ENCODE results near the gene ANKZF1. TPM values are rescaled to one million over a fixed set of nuclear protein-coding genes. Genes with fewer than 3 reads are reported as not detected.
A peak's percentile ranks its signal among the peaks of the same experiment; 100 is the strongest.

The ANKZF1 gene
- total RNA-seq, 3 donors from 2014 or later (not counting 1 experiment from before 2014, with no cell fraction given) = 100 to 148 (median 117) TPM

DNA sequence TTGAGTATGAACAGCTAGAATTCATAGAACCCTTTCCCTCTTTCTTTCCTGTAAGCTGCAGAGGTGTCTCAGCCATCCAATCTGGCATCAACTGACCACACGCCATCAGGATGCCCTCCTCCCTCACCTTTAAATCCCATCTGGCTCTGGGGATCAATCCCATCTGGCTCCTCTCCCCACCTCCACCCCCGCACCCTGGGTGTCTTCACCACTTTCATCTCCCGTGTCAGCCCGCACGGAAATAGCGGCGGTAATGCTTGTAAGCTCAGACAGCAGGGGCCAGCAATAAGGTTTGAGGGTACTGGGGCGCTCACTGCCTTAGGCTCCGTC, 22.9 kb downstream of the ANKZF1 start:
- Histone ChIP-seq H3K4me3 (ENCODE audit: low read length) (peak overlapping the region; percentile 93), H3K36me3 (ENCODE audit: control insufficient read depth, insufficient read depth, low read length) (peaks cover 40% of the 10 kb centered on the region), H3K27ac (ENCODE audit: low read length) (peak overlapping the region; percentile 81), H3K27me3 (ENCODE audit: control insufficient read depth, insufficient read depth, low read length) (no peaks in the 10 kb centered on the region), H3K9me3 (ENCODE audit: control insufficient read depth, insufficient read depth, low read length) (no peaks in the 10 kb centered on the region), H3K4me1 (ENCODE audit: control insufficient read depth, insufficient read depth, low read length) (peaks cover 64% of the 10 kb centered on the region)
- intact Hi-C loops (cut with micrococcal nuclease) = no loop called here
- Mint-ChIP-seq H3K9me3 (no peaks in the 10 kb centered on the region), H3K4me3 (peak overlapping the region; percentile 88), H3K4me1 (peaks cover 43 to 63% of the 10 kb centered on the region in 2 donors), H3K27ac (peak overlapping the region; percentile 86 to 98), H3K27me3 (ENCODE audit: low read depth in 2 of 2) (peaks cover 0 to 3% of the 10 kb centered on the region in 2 donors), H3K36me3 (no peaks in the 10 kb centered on the region)
- no peak for ATAC-seq
- peak in 1 of 2 donors; percentile 63 for DNase-seq
- TF ChIP-seq, protein P1, sequence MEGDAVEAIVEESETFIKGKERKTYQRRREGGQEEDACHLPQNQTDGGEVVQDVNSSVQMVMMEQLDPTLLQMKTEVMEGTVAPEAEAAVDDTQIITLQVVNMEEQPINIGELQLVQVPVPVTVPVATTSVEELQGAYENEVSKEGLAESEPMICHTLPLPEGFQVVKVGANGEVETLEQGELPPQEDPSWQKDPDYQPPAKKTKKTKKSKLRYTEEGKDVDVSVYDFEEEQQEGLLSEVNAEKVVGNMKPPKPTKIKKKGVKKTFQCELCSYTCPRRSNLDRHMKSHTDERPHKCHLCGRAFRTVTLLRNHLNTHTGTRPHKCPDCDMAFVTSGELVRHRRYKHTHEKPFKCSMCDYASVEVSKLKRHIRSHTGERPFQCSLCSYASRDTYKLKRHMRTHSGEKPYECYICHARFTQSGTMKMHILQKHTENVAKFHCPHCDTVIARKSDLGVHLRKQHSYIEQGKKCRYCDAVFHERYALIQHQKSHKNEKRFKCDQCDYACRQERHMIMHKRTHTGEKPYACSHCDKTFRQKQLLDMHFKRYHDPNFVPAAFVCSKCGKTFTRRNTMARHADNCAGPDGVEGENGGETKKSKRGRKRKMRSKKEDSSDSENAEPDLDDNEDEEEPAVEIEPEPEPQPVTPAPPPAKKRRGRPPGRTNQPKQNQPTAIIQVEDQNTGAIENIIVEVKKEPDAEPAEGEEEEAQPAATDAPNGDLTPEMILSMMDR (IDR thresholded peaks at IDR 0.05) = no peak
- WGBS (ENCODE audit: insufficient coverage) = 2% methylated on average over 9 of the region's 9 CpGs

DNA sequence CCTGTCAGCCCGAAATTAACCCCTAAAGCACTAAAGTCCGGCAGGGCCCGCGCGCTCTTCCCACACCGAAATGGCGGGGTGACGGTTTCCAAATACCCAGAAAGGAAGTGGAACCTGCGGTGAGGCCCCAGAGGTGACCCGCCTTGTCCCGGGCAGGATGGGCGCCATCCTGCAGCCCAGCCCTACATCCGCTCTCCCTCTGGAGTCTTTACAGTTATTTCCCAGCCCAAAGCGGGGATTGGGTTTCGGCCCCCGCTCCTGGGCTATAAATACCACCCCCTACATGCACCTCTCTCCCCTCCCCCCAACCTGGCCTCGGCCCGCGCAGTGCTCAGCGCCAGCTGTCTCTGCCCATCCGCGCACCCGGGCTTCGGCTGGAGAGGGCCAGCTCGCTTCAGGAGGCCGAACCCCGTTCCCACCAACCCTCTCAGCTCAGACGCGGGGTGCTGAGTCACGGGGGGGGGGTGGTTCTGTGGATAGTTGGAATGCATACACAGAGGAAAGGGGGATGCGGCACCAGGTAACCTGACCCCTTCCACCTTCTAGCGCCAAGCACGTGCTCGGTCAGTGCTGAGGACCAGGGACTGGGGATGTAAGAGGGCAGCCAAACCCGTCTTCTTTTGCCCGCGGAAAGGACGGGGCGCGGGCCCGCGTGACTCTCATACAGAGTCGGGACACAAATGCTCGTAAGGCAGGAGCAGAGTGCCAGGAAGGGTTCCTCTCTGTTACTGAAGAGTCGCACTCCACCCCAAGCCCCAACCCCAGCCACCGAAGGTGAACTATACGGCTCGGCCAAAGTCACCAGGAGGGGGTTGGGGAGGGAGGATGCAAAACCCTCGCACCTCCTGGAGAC, 23.5 kb downstream of the ANKZF1 start, which contains the start of gene TUBA4B:
TUBA4B (plus strand) TSS at position 344 of the 853 bp plus-strand sequence; CDS start at position 509, 165 bp downstream.
- Mint-ChIP-seq H3K4me1 (peaks cover 37 to 57% of the 10 kb centered on the region in 2 donors), H3K4me3 (peak within 1 kb of the TSS; percentile 88), H3K27ac (peak within 1 kb of the TSS; percentile 86 to 98), H3K27me3 (ENCODE audit: low read depth in 2 of 2) (peaks cover 0 to 3% of the 10 kb centered on the region in 2 donors), H3K36me3 (no peaks in the 10 kb centered on the region), H3K9me3 (no peaks in the 10 kb centered on the region)
- Histone ChIP-seq H3K4me3 (ENCODE audit: low read length) (peak within 1 kb of the TSS; percentile 93), H3K36me3 (ENCODE audit: control insufficient read depth, insufficient read depth, low read length) (peaks cover 36% of the 10 kb centered on the region), H3K27me3 (ENCODE audit: control insufficient read depth, insufficient read depth, low read length) (no peaks in the 10 kb centered on the region), H3K27ac (ENCODE audit: low read length) (peak within 1 kb of the TSS; percentile 97), H3K9me3 (ENCODE audit: control insufficient read depth, insufficient read depth, low read length) (no peaks in the 10 kb centered on the region), H3K4me1 (ENCODE audit: control insufficient read depth, insufficient read depth, low read length) (peaks cover 58% of the 10 kb centered on the region)
- intact Hi-C loops (cut with micrococcal nuclease) = loop anchor here (1.0 kb wide), 5 partner anchors 8 to 93 kb away; partner anchors contain the start of genes ANKZF1, ATG9A, GLB1L and NHEJ1
- TF ChIP-seq, protein P1 (IDR thresholded peaks at IDR 0.05) = no peak
- peak; percentile 14 to 33 (median 31) for ATAC-seq
- 0% methylated on average over 47 of the region's 49 CpGs for WGBS (ENCODE audit: insufficient coverage)
- peak; percentile 47 to 65 for DNase-seq

DNA sequence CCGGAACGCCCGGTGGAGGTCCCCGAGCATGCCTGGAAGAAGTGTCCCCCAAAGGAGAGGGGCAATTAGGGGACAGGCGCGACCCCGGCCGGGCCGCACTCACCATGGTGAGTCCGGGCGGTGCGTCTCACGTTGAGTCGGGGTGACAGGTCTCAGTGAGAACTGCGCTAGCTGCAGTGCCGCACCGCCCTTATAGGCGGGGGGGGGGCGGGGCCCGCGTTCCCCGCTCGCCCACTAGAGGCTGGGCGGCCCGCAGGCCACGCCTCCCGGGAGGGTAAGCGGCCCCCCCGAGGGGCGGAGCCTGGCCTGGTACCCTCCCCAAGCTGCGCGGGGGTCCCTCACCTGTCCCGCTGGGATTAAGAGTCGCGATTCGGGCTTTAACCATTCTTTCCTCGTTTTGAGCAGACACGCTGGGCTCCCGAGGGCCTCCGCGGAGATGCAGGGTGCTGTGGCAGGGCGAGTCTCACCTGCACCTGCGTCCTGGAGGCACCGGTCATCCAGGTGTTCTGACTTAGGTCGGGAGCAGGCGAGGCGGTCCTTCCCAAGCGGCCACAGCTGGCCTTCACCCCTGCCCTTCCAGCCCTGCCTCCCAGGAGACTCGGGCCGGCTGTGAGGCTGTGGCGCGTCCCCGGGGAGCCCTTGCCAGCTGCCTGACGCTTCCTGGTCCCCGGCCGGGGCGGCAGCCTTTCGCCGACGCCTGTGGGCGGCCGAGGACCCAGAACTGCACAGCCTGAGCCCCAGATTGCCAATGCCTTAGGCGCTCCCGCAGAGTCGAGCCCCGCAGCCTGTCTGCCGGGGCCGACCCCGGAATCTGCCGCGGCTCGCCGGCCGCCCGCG, 24.4 kb downstream of the ANKZF1 start, which contains the start of gene TUBA4A:
TUBA4A (minus strand) TSS at position 166 of the 837 bp plus-strand sequence; CDS start at position 106, 60 bp downstream.
- Histone ChIP-seq H3K4me3 (ENCODE audit: low read length) (peak within 1 kb of the TSS; percentile 93), H3K36me3 (ENCODE audit: control insufficient read depth, insufficient read depth, low read length) (peaks cover 28% of the 10 kb centered on the region), H3K4me1 (ENCODE audit: control insufficient read depth, insufficient read depth, low read length) (peaks cover 50% of the 10 kb centered on the region), H3K27me3 (ENCODE audit: control insufficient read depth, insufficient read depth, low read length) (no peaks in the 10 kb centered on the region), H3K9me3 (ENCODE audit: control insufficient read depth, insufficient read depth, low read length) (no peaks in the 10 kb centered on the region), H3K27ac (ENCODE audit: low read length) (peak within 1 kb of the TSS; percentile 97)
- Mint-ChIP-seq H3K36me3 (no peaks in the 10 kb centered on the region), H3K27me3 (ENCODE audit: low read depth in 2 of 2) (peaks cover 0 to 3% of the 10 kb centered on the region in 2 donors), H3K9me3 (no peaks in the 10 kb centered on the region), H3K4me1 (peaks cover 29 to 48% of the 10 kb centered on the region in 2 donors), H3K4me3 (peak within 1 kb of the TSS; percentile 88), H3K27ac (peak within 1 kb of the TSS; percentile 86 to 98)
- intact Hi-C loops (cut with micrococcal nuclease) = loop anchor here (1.0 to 2.0 kb wide), 8 partner anchors 9 to 133 kb away; partner anchors contain the start of genes ANKZF1, ATG9A, CNPPD1 and DNAJB2
- DNase-seq (peak; percentile 91 to 95), ATAC-seq (peak; percentile 78 to 92 (median 86))
- WGBS (ENCODE audit: insufficient coverage) = under 1% methylated on average over 76 of the region's 76 CpGs
- TF ChIP-seq, protein P1 (IDR thresholded peaks at IDR 0.05) = no peak
